OCI-LY3 (cell line): ENCODE data around the gene ACAA1.

Experiments used
- CTCF ChIP-seq: fragments of 200-600, 300-600 bp; sonication (generic); IDR thresholded peaks from 2 replicates; pipeline ENCODE4 v1.5.1; 2014; ENCODE audit warnings: antibody characterized with exemption, low read length, low read depth
- EZH2phosphoT487 ChIP-seq: fragments of 200-600 bp; shearing (Covaris generic); IDR thresholded peaks from 2 replicates; pipeline ENCODE4 v1.6.1; 2018; ENCODE audit warnings: antibody characterized with exemption, mixed run types, low read depth

DNA sequence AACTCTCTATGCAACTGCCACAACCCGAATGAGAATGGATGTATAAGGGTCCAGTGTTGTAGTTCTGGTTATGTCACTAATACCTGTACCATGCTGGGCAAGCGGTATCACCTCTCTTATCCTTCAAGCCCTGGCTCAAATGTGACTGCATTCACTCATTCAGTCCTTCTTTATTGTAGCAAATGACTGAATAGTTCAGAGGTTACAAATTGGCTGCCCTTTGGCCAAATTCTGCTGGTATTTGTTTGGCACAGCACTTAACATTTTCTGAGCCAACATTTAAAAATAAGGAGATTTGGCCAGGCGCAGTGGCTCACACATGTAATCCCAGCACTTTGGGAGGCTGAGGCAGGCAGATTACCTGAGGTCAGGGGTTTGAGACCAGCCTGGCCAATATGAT lies 50.4 kb downstream of the ACAA1 start:
- TF ChIP-seq CTCF (no peak), EZH2phosphoT487 (no peak)
